CMK (cell line): ENCODE results near the gene LINGO4.

Source experiments
- DNase-seq: peaks from one replicate; pipeline ENCODE4 v3.0.0-alpha.2; 2010; ENCODE audit warnings: low read depth

The LINGO4 gene, protein sequence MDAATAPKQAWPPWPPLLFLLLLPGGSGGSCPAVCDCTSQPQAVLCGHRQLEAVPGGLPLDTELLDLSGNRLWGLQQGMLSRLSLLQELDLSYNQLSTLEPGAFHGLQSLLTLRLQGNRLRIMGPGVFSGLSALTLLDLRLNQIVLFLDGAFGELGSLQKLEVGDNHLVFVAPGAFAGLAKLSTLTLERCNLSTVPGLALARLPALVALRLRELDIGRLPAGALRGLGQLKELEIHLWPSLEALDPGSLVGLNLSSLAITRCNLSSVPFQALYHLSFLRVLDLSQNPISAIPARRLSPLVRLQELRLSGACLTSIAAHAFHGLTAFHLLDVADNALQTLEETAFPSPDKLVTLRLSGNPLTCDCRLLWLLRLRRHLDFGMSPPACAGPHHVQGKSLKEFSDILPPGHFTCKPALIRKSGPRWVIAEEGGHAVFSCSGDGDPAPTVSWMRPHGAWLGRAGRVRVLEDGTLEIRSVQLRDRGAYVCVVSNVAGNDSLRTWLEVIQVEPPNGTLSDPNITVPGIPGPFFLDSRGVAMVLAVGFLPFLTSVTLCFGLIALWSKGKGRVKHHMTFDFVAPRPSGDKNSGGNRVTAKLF

DNA sequence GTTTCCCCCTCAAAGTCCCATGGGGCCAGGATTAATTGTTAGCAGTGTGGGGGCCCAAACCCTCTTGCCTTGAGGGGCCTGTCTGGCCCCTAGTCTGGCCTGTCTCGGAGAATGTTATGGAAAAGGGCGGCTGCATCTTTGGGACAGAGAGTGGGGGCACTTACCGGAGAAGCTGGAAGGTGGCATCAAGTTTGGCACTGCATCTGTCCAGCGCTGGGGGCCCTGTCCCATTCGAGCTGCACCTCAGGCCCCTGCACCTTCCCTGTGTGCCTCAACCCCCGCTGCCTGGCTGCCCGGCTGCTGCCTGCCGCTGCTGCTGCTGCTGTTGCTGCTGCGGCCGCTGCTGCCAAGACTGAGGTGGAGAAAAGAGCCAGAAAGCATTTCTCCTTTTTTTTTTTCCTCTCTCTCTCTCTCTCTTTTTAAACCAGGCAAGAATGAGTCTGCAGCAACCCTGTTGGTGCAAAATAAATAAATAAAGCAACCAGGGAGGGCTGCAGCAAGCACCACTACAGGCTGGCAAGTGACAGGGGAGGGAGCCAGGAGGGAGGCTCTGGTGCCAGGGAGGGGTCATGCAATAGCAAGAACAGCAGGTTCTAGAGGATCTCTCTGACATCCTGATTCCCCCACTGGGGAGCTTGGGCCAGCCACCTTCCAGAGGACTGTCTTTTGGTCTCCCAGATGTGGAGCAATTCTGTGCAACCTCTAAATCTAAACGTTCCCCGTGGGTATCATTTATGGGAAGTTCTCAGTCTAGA lies at the start of gene LINGO4:
TSS of gene LINGO4 (minus strand) at position 354 of the 755 bp plus-strand sequence. CDS start 2,715 bp downstream, outside the sequence.
- no peak for DNase-seq

DNA sequence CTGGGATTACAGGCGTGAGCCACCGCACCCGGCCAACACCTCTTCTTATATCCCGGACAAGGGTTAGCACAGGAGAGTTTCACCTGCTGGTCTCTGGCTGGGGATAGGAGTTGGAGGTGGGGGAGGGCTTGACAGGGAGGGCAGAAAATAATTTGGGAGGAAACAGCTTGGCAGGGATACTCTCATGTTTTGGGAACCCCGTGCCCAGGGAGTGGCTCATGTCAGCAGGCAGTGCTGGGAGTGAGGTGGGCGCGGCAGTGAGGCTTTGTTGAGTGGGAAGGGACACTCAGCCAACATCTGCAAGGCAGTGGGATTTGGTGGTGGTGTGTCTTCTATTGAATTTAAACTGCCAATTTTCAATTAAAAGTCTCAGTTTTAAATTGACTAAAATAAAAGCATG lies 49.4 kb upstream of the LINGO4 start:
- DNase-seq = no peak

DNA sequence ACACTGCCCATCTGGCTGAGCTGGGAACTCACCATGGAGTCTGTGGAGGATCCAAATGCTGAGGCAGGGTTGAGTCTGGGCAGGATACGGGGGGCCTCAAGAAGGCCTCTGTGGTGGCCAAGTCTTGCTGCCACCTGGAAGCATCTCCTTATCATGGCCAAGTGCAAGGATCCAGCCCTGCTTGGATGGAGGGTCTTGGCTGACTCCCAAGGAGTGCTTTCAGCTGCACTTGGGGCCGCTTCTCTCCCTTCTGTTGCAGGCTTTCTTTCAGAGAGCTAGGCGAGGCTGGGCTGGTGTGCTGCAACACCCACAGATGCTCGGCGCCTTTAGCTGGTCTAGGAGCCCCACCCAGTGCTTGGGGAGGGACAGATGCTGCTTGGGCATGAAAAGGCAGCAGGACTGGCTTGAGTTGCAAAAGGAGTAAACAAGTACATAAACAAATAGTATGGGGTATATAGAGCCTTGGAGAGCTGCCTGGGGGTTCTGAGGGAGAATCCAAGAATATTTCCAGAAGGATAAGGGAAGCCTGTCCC lies 48.3 kb upstream of the LINGO4 start, which contains the start of gene THEM5:
TSS of gene THEM5 (minus strand) at position 302 of the 533 bp plus-strand sequence. CDS start at position 155, 147 bp downstream.
- DNase-seq = no peak

DNA sequence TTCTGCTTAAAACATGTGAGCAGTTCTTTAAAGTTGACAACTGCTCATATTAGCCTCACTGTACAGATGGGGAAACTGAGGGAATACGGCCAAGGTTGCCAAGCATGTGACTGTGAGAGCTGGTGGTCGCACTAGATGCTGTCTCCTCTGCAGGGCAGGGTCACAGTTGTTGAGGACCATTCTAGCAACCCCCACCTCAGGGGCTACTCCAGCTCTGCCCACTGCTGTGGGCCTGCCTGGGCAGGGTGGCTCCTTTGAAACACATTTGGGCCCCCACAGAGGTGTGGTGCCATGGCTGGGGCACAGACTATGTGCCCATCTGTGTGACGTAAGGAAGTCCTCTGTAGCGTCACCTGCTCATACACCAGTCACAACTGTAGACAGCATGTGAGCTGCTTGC lies 47.5 kb upstream of the LINGO4 start:
- no peak for DNase-seq

DNA sequence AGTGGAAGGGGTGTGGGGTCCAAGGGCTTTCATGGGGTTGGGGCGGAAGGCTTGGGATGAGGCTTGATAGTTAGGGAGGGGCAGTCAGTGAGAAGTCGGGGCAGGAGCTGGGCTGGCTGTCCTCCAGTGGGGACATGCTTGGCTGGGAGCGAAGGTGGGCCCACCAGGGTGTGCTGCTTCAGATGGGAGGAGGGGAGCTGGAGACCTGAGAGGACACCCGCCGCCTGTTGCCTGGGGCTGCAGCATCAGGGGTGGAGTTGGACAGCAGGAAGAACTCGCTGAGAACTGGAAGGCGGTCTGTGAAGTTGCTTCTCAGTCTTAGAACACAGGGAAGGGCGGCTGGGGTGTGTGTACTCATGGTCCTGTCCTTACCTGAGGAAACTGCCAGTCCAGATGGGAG lies 46.7 kb upstream of the LINGO4 start:
- no peak for DNase-seq

DNA sequence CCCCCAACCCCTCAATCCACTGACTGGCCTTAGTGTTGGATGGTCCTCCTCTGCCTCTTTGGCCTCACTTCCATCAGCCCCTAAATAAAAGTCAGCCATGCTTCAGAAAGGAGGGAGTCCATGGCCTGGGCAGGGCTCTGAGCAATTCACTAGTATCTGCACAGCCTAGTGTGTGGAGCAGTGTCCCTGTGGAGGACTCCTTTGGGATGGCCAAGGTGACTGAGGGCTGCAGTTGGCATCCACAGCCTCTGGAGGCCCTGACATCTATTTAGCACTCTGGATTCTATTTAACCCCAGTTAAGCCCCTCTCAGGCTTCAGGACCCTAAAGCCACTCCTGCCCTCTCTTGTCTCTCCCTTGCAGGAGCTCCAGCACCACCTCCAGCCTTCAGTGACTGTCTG lies 44.7 kb upstream of the LINGO4 start:
- DNase-seq = no peak

DNA sequence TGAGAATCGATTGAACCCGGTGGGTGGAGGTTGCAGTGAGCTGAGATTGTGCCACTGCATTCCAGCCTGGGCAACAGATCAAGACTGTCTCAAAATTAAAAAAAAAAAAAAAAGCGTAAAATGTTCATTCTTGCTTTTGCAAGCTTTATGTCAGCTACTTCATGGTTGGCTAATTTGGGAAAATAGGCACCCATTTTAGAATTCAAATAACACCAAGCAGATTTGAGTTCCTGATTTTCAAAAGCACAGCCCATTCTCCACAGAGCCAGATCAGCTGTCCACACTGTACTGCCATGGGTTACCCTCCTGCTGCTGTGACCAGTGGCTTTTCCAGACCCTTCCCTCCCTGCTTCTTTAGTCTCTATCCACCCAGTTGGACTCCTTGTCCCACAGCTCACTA lies 43.9 kb upstream of the LINGO4 start:
- DNase-seq = no peak

DNA sequence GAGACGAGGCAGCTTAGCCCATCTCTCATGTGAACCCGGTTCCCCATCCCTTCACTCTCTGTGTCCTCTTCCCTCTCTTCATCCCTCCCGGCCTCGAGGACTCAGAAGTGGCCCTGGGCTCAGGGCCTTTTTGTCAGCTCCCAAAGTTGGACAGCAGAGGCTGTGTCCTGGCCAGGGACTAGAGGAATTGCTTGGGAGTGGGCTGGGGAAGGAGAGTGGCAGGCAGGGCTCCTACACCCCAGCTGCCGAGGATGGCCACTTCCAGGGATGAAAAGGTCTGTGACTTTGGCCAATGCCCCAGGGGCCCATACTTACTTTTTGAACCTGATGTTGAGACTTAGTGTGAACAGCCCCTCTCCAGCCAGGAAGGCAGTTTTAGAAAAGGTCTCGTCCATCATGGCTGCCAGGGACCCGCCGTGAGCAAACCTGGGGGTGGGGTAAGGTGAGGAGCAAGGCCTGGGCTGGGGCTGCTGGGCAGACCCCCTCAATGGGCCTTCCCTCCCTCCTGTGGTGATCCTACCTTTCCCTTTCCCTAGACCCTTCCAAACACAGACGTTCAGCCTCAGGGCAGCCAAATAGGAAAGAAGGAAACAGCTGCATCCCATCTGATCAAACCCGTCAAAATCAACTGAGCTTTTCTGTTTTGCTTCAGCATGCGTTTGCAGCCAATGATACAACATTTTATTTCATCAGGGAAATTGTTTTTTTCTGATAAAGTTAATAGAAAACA lies 42.8 kb upstream of the LINGO4 start:
- no peak for DNase-seq

DNA sequence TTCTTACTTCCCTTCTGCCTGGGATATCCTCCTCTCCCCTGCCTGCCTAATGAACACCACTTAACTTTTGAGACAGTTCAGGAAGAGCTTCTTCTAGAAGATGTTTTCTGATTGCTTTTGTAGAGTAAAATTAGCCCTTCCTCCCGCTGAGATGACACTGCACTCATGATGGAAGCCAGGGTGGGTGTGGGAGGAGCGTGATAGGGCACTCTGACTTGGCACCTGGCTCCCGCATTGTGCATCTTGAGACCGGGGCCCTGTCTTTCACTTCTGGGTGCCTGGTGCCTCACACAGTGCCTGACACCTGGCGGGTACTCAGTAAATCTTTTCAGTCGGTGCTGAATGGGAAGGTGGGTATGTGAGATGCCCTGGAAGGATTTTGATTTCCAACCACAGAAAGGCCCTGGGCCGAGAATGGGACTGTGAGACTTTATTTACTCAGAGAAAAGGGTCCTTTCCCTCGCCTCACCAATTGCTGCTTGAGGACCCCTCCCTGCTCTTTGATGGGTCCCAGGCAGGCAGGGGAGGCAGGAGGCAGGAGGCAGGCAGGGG lies 41.5 kb upstream of the LINGO4 start:
- DNase-seq = no peak

DNA sequence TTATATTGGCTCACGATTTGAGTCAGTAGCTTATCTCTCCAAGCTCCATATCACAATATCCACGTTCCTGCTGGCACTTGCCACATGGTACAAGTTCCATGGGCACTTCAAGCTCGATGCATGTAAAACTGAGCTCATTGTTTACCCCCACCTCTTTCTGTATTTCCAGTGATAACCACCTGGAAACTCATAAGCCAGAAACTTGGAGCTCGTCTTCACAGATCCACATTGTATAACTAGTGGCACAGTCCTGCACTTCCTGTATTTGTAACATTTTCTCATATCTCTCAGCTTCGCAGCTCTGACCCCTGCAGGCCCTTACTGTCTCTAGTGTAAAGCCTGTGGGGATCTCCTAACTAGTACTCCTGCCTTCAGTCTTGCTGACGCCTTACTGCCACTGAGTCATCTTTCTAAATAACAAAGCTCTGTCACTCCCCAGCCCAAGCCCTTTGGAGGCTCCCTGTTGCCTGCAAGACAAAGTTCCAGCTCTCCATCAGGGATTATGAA lies 40.9 kb upstream of the LINGO4 start:
- no peak for DNase-seq

DNA sequence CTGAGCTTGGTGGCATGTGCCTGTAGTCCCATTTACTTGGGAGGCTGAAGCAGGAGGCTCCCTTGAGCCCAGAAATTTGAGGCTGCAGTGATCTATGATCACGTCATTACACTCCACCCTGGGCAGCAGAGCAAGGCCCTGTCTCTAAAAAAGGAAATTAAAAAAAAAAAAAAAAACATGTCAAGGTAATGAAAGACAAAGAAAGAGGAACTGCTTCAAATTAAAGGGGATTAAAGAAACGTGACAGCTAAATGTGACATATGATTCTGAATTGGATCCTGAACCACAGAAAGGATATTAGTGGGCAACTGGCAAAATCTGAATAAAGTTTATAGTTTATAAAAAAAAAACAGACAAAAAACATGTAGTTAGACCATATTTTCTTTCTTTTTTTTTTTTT lies 38.2 kb upstream of the LINGO4 start:
- DNase-seq = no peak

DNA sequence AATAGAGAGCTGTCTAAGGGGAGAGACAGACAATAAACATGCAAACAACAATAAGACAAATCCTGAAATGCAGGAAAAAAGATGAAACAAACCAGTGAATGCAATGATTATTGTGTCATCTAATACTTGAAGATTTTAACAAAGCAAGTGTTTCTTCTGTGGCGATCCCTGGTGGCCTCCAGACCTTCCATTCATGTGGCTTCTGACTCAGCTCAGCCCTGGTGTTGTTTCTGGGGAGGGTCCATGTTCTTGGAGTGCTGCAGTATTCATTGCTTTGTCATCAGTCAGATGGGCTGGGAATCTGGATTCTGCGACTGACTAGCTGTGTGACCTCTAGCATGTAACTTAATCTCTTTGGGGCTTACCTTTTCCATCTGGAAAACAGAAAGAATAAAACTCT lies 35.9 kb upstream of the LINGO4 start:
- no peak for DNase-seq

DNA sequence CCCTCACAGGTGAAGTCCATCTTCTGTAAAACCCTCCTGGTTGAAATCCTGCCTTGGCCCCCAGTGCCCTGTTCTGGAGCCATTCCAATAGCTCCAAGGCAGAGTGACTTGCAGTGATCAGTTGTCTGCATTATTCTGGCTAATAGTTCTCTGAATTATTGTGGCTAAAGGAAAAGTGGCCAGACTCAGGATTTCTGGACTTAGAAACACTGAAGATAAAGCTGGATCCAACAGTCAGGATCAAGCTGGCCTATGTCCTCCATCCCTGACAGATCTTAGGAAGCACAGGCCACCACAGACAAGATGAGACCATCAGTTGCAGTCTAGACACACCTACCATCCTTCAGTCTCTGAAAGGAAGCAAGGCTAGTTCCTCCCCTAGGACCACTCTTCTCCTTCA lies 35.2 kb upstream of the LINGO4 start:
- DNase-seq = no peak

DNA sequence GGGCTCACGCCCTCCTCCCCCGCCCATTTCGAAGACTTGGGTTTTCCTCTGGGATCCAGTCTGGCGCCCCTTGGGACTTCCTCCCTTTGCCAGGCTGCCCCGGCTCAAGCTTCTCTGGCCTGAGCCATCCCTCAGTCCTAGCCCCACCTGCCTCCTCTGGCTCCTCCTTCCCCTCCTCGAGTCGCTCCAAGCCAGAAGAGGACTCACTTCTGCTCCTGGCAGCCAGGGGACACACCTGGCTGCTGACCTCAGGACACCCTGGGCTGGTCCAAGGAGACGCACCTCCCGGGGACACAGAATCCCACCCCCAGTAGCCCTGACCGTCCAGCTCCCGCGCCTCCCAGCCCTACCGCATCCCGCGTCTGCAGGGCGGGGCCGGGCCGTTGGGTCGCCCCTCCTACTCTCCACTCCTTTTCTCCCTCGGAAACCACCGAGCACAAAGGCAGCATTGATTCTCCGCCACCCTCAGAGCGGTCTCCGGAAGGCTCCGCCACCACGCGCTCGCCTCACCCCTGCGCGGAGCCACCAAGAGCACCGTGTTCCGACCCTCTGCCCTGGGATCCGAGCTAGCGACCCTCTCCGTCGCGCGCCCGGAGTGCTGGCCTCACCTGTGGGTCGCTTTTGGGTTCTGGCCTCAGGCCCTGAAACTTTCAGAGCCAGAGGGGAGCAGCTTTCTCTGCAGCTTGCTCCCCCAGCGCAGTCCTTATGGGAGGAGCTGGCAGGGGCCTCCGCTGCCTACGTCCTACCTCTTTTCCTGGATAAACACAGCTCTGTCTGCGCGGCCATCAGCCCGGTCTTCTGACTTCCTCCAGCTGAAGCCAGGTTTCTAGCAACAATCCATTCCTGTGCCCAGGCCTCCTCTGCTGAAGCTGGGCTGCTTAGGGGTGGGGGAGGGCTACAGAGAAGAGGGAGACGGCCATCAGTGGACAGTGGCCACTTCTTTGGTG lies 34.5 kb upstream of the LINGO4 start, which contains the start of gene C2CD4D:
TSS of gene C2CD4D (minus strand) at position 364 of the 947 bp plus-strand sequence. CDS start 831 bp downstream, outside the sequence.
- DNase-seq = no peak

DNA sequence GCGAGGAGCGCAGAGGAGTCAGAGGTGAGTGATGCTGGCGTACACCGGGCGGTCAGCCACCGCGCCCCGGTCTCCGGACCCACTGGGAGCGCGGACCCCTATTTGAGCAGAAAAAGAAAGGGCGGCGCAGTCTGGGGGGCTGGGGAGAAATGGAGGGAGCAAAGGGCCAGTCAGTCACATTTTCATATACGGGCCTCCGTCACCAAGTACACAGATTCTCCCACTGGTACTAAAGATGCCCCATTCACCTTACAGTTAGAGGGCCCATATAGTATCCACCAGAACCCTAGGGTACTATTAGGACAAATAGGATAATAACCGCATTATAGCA lies 33.8 kb upstream of the LINGO4 start:
- DNase-seq = no peak

DNA sequence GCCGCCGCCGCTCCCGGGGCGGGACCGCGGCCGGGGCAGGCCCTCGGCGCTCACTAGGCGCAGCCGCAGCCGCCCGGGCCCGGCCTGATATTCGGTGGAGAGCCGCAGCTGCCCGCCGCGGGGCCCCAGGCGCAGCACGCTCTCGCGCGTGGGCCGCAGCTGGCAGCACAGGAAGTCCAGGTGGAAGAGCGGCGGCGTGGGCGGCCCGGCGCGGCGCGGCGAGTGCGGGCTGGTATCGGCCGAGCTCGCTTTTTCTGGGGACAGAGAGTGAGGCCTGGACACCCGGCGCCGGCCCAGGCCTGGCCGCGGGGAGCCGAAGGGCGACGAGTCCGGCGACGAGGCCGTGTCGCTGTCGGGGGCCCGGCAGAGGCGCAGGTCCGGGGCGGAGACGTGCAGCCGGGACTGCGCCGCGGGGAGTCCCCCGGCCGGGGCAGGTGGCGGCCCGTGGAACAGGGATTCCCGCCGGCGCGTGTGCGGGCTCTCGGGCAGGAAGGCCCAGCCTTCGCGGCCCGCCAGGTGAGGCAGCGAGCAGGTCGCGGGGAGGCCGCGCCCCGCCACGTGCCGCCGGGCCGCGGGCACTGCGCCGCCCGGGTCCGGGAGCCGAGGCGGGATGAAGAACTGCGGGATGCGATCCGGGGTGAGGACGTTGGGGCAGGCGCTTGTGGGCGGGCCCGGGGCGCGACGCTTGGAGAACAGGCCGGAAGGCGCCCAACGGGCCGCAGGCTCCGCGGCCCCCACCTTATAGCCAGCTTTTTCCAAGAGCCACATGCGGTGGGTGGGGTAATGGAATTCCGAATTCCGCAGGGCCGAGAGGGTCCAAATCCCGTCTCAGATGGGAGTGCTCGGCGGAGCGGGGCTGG lies 33.2 kb upstream of the LINGO4 start:
- no peak for DNase-seq

DNA sequence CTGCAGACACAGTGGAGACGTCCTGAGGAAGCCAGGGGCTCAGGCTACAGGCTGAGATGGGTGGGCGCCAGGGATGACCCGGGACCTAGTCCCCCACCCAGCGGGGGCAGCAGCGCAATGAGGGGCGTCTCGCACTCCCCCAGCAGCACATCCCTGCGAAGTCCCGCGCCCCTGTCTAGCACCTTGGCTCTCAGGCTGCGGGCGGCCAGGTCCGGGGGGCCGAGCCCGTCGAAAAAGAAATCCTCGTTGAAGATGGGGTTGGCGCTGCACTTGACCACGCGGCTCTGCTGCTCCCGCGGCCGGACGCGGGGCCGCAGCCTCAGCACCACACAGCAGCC lies 32.6 kb upstream of the LINGO4 start:
- DNase-seq = no peak

DNA sequence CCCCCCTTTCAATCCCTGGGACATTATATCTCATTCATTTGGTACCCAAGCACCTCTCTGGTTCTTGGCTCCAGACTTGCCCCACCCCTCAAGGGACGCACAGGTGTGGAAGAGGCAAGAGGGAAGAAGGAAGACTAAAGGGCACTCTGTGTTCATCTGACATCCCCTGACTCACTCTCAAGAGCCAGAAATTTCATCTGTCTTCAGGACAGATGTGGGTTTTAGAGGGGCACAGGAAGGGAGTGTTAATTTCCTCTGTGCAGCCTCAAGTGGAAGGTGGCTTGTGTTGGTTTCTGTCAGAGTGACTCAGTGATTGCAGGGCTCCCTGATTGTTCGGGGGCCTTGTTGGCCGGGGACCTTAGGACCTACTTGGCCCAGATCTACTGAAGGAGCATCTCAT lies 32.0 kb upstream of the LINGO4 start:
- DNase-seq = no peak

DNA sequence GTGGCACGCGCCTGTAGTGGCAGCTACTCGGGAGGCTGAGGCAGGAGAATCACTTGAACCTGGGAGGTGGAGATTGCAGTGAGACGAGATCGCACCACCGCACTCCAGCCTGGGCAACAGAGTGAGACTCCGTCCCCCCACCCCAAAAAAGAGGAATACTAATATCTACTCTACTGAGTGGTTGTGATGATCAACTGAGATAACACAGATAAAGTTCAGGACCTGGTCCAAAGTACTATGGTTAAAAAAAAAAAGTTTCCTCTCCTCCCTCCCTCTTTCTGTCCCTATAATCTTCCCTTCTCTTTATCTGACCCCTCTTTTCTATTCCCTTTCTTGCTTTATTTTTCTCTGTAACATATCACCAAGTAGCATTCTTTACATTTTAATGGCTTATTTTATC lies 30.4 kb upstream of the LINGO4 start:
- no peak for DNase-seq
